ENCODE measurements around the gene GTF2E1. TPM values are rescaled to one million over a fixed set of nuclear protein-coding genes. Genes with fewer than 3 reads are reported as not detected.

The GTF2E1 gene
- total RNA-seq, 1 donor from 2014 or later, result 16.8 TPM

DNA sequence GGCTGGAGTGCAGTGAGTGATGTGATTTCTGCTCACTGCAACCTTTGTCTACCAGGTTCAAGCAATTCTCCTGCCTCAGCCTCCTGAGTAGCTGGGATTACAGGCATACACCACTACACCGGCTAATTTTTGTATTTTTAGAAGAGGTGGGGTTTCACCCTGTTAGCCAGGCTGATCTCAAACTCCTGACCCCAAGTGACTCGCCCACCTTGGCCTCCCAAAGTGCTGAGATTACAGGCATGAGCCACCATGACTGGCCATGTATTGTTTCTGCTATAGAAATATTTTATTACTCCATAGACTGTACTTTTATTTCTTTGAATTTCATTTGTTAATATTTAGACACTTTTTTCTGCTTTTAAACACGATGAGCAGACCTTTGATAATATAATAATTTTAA lies 60.4 kb downstream of the GTF2E1 start:
- H3K4me3 ChIP-seq, result no peak overlapping the region
- no peaks in the 10 kb centered on the region for H3K27me3 ChIP-seq
- no peak for DNase-seq
- no peak overlapping the region for H3K27ac ChIP-seq
- H3K36me3 ChIP-seq, result no peaks in the 10 kb centered on the region
- TF ChIP-seq, protein P1, sequence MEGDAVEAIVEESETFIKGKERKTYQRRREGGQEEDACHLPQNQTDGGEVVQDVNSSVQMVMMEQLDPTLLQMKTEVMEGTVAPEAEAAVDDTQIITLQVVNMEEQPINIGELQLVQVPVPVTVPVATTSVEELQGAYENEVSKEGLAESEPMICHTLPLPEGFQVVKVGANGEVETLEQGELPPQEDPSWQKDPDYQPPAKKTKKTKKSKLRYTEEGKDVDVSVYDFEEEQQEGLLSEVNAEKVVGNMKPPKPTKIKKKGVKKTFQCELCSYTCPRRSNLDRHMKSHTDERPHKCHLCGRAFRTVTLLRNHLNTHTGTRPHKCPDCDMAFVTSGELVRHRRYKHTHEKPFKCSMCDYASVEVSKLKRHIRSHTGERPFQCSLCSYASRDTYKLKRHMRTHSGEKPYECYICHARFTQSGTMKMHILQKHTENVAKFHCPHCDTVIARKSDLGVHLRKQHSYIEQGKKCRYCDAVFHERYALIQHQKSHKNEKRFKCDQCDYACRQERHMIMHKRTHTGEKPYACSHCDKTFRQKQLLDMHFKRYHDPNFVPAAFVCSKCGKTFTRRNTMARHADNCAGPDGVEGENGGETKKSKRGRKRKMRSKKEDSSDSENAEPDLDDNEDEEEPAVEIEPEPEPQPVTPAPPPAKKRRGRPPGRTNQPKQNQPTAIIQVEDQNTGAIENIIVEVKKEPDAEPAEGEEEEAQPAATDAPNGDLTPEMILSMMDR (IDR thresholded peaks at IDR 0.05), result no peak
- no peaks in the 10 kb centered on the region for H3K4me1 ChIP-seq
- intact Hi-C loops (cut with DNase I), result no loop called here
- H3K9me3 ChIP-seq, result no peaks in the 10 kb centered on the region
- no peak for ATAC-seq

DNA sequence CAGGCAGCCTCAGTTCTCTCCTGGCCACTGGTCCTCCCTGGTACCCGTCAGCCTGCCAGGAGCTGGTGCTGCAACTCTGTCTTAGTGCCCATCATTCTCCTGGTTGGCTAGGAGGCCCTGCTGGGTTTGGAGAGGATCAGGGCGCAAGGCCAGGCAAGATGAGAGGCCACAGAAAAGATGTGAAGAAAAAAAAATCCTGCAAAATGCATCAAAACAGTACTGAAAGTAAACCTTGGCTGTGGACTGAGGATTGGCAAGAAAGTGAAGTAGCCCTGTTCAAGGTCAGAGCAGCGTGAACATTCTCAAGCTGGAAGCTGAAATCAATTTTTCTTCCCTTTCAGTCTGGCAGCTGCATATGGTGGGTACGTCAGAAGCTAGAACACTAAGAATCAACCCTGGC lies 74.2 kb downstream of the GTF2E1 start:
- intact Hi-C loops (cut with DNase I), result no loop called here
- Histone ChIP-seq H3K36me3 (no peaks in the 10 kb centered on the region), H3K9me3 (no peaks in the 10 kb centered on the region), H3K4me1 (no peaks in the 10 kb centered on the region), H3K27me3 (no peaks in the 10 kb centered on the region), H3K27ac (no peak overlapping the region), H3K4me3 (no peak overlapping the region)
- DNase-seq, result no peak
- TF ChIP-seq, protein P1 (IDR thresholded peaks at IDR 0.05), result no peak
- ATAC-seq, result no peak

DNA sequence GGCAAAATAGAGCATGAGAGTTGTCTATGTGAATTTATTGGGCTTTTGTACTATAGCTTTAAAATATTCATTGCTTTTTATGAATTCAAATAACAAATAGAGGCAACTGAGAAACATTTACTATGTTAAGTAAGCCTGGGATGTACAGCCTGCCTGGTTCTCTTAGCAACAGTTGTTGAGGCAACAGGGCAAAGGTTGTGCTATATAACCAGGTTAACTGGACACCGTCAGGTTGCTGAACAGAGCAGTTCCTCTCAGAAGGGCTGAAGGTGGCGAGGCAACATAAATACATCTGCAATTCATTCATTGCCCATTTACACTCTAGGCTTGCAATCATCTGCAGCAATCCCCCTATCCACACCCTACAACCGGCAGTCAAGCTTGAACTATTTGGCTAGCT lies 78.2 kb downstream of the GTF2E1 start:
- Histone ChIP-seq H3K4me3 (no peak overlapping the region), H3K9me3 (no peaks in the 10 kb centered on the region), H3K4me1 (no peaks in the 10 kb centered on the region), H3K27me3 (no peaks in the 10 kb centered on the region), H3K27ac (no peak overlapping the region), H3K36me3 (no peaks in the 10 kb centered on the region)
- TF ChIP-seq, protein P1 (IDR thresholded peaks at IDR 0.05), result no peak
- no peak for ATAC-seq
- DNase-seq, result no peak
- intact Hi-C loops (cut with DNase I), result no loop called here

DNA sequence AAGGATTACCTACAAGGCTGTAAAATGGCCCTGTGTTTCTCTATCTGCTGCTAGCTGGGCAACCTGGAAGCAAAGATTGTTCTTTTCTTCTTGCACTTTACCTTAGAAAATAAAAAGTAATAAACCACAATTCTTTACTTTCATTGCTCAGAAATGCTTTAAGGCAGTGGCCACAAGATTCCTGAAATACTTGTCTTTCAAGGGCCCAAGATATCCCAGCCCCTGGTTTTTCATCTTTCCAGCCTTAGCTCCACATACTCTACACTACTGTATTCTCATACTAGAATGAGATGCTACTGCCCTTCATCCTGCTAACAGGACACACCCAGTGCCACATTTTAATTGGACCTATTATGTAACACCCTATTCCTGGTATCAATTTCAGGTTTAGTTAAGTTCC lies 78.9 kb downstream of the GTF2E1 start:
- H3K4me1 ChIP-seq, result no peaks in the 10 kb centered on the region
- H3K36me3 ChIP-seq, result no peaks in the 10 kb centered on the region
- H3K4me3 ChIP-seq, result no peak overlapping the region
- H3K27me3 ChIP-seq, result no peaks in the 10 kb centered on the region
- intact Hi-C loops (cut with DNase I), result no loop called here
- H3K27ac ChIP-seq, result no peak overlapping the region
- H3K9me3 ChIP-seq, result no peaks in the 10 kb centered on the region
- DNase-seq (no peak), ATAC-seq (no peak)
- TF ChIP-seq, protein P1 (IDR thresholded peaks at IDR 0.05), result no peak

DNA sequence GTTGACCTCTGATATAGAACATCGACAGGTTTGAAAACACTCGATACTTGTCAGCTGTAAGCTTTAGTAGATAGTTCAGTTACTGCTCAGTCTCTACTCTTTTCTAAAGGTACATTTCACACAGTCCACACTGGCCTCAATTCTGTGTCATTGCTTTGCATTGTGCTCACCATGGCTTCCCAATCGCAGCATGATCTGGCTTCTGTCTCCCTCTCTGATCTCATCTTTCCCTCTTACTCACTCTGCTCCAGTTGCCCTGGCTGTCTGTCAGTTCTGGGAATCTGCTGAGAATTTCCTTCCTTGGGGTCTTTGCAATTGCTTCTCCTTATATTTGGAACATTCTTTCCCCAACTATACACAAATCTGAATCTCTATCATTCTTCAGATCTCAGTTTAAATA lies 80.6 kb downstream of the GTF2E1 start:
- DNase-seq, result no peak
- Histone ChIP-seq H3K9me3 (no peaks in the 10 kb centered on the region), H3K27me3 (no peaks in the 10 kb centered on the region), H3K36me3 (no peaks in the 10 kb centered on the region), H3K4me1 (no peaks in the 10 kb centered on the region), H3K4me3 (no peak overlapping the region), H3K27ac (no peak overlapping the region)
- ATAC-seq, result no peak
- intact Hi-C loops (cut with DNase I), result no loop called here
- TF ChIP-seq, protein P1 (IDR thresholded peaks at IDR 0.05), result no peak

DNA sequence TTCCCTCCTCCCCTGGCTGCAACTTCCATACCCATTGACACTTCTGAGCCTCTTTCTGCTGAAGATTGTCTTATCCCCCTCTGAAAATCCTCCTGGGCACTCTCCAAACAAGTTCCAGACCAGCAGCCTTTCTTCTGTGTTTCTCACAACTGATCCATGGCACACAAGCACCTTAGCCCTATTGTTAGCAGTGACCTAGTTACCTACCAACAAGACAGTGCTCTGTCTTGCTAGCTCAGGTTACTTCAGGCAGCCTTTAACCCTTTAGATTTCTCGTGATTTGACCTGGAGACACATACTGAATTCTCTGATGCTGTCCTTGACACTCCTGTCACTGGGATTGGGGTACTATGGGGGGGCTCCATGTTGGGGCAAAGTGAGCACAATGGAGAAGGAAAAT lies 82.1 kb downstream of the GTF2E1 start:
- DNase-seq (no peak), ATAC-seq (no peak)
- H3K36me3 ChIP-seq, result no peaks in the 10 kb centered on the region
- H3K27ac ChIP-seq, result no peak overlapping the region
- no peaks in the 10 kb centered on the region for H3K9me3 ChIP-seq
- no peaks in the 10 kb centered on the region for H3K4me1 ChIP-seq
- TF ChIP-seq, protein P1 (IDR thresholded peaks at IDR 0.05), result no peak
- intact Hi-C loops (cut with DNase I), result no loop called here
- H3K4me3 ChIP-seq, result no peak overlapping the region
- no peaks in the 10 kb centered on the region for H3K27me3 ChIP-seq
